ENCODE measurements around the gene HOXA1. TPM values are rescaled to one million over a fixed set of nuclear protein-coding genes. Genes with fewer than 3 reads are reported as not detected.

The HOXA1 gene
- total RNA-seq, 6 experiments from 2014 or later: 0.28 to 0.81 (median 0.45) TPM

GRCh38 chr7:27095050-27095896 is 527 bp downstream of the HOXA1 start:
- no peak for TF ChIP-seq CTCF (IDR thresholded peaks at IDR 0.05)
- H3K4me1 Mint-ChIP-seq (ENCODE audit: low read depth): peaks cover 34% of the 10 kb centered on the region
- no peaks in the 10 kb centered on the region for H3K9me3 Mint-ChIP-seq
- DNase-seq: no peak
- peaks cover 21% of the 10 kb centered on the region for H3K36me3 Mint-ChIP-seq (ENCODE audit: low read depth)
- H3K4me3 Mint-ChIP-seq: peak overlapping the region; percentile 87
- peak overlapping the region; percentile 71; the same call in 1 of the 2 replicates for H3K27ac Mint-ChIP-seq
- H3K27me3 Mint-ChIP-seq (ENCODE audit: insufficient read depth): peaks cover 17% of the 10 kb centered on the region

GRCh38 chr7:27094304-27095049 is 1.3 kb downstream of the HOXA1 start:
- H3K27ac Mint-ChIP-seq: no peak overlapping the region
- DNase-seq: no peak
- no peak overlapping the region for H3K4me3 Mint-ChIP-seq
- peaks cover 13% of the 10 kb centered on the region for H3K36me3 Mint-ChIP-seq (ENCODE audit: low read depth)
- H3K4me1 Mint-ChIP-seq (ENCODE audit: low read depth): peaks cover 34% of the 10 kb centered on the region
- peaks cover 21% of the 10 kb centered on the region for H3K27me3 Mint-ChIP-seq (ENCODE audit: insufficient read depth)
- no peaks in the 10 kb centered on the region for H3K9me3 Mint-ChIP-seq
- no peak for TF ChIP-seq CTCF (IDR thresholded peaks at IDR 0.05)

- no peak overlapping the region for H3K4me3 Mint-ChIP-seq
- H3K36me3 Mint-ChIP-seq (ENCODE audit: low read depth): peaks cover 5% of the 10 kb centered on the region; the same call in 1 of the 2 replicates
- no peaks in the 10 kb centered on the region for H3K9me3 Mint-ChIP-seq
- peaks cover 23% of the 10 kb centered on the region for H3K4me1 Mint-ChIP-seq (ENCODE audit: low read depth)
- H3K27ac Mint-ChIP-seq: no peak overlapping the region
- no peak for DNase-seq
- no peak for TF ChIP-seq CTCF (IDR thresholded peaks at IDR 0.05)
- peaks cover 29% of the 10 kb centered on the region for H3K27me3 Mint-ChIP-seq (ENCODE audit: insufficient read depth)
These were observed 2.5 kb downstream of the HOXA1 start for GRCh38 chr7:27093184-27093895.

GRCh38 chr7:27092819-27093110 is 3.0 kb downstream of the HOXA1 start:
- Mint-ChIP-seq H3K36me3 (ENCODE audit: low read depth) (peaks cover 5% of the 10 kb centered on the region; the same call in 1 of the 2 replicates), H3K9me3 (no peaks in the 10 kb centered on the region), H3K4me3 (no peak overlapping the region), H3K27ac (no peak overlapping the region), H3K4me1 (ENCODE audit: low read depth) (peaks cover 17% of the 10 kb centered on the region), H3K27me3 (ENCODE audit: insufficient read depth) (peaks cover 29% of the 10 kb centered on the region)
- TF ChIP-seq CTCF (IDR thresholded peaks at IDR 0.05): no peak
- no peak for DNase-seq

GRCh38 chr7:27091941-27092818 is 3.6 kb downstream of the HOXA1 start:
- peaks cover 34% of the 10 kb centered on the region for H3K27me3 Mint-ChIP-seq (ENCODE audit: insufficient read depth)
- H3K27ac Mint-ChIP-seq: no peak overlapping the region
- no peaks in the 10 kb centered on the region for H3K9me3 Mint-ChIP-seq
- peaks cover 11% of the 10 kb centered on the region for H3K4me1 Mint-ChIP-seq (ENCODE audit: low read depth)
- no peak for DNase-seq
- H3K36me3 Mint-ChIP-seq (ENCODE audit: low read depth): peaks cover 2% of the 10 kb centered on the region; the same call in 1 of the 2 replicates
- H3K4me3 Mint-ChIP-seq: no peak overlapping the region
- TF ChIP-seq CTCF (IDR thresholded peaks at IDR 0.05): no peak
